D721Med (cell line): ENCODE measurements around the gene TTC38.
"Not testable (repeated sequence)": the region's sequence is repeated elsewhere in the genome, so short reads cannot be mapped to it uniquely, and the experiment has no call there.

Experiments
- DNase-seq: peaks from one replicate; pipeline ENCODE4 v3.0.0; 2011; ENCODE audit warnings: low spot score; ENCODE audit not compliant: insufficient read length
- FAIRE-seq: peaks from 2 replicates; lab custom pipeline; 2011; peaks lifted over from hg19 to GRCh38; lab: Jason Lieb, UNC
- TF ChIP-seq, protein P1 (sequence below): IDR thresholded peaks from 2 replicates; pipeline ENCODE4 v1.5.1; 2012; ENCODE audit warnings: mild to moderate bottlenecking, control low read depth; ENCODE audit not compliant: insufficient read depth; ENCODE audit errors: missing control alignments

The TTC38 gene

DNA sequence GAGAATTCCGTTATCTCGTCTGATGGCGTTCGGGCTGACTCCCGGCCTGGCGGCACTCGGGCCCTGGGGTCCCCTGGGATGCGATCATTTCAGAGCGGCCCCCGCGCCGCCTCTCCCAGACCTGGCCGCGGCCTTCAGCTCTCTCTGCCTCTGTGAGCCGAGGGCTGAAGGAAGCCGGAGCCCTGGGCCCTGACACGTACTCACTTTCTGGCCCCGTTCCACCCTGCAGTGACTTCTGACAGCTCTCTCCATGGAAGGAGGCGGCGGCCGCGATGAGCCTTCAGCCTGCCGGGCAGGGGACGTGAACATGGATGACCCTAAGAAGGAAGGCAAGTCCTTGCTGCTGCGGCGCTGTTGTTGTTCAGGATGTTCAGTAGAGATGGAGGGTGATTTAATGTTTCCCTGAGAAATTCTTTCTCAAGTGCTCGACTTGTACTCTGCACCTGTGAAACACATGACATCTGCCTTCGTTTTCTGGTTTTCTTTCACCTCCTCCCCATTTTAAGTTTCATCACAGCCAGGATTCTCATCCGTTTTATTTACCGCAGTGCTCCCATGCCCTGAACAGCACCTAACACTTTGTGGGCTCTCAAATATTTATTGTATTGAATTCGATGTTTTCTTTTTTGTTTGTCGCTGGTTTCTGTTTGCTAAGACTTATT is 29.5 kb downstream of the TTC38 start:
- DNase-seq (no peak), FAIRE-seq (no peak)
- TF ChIP-seq, protein P1, sequence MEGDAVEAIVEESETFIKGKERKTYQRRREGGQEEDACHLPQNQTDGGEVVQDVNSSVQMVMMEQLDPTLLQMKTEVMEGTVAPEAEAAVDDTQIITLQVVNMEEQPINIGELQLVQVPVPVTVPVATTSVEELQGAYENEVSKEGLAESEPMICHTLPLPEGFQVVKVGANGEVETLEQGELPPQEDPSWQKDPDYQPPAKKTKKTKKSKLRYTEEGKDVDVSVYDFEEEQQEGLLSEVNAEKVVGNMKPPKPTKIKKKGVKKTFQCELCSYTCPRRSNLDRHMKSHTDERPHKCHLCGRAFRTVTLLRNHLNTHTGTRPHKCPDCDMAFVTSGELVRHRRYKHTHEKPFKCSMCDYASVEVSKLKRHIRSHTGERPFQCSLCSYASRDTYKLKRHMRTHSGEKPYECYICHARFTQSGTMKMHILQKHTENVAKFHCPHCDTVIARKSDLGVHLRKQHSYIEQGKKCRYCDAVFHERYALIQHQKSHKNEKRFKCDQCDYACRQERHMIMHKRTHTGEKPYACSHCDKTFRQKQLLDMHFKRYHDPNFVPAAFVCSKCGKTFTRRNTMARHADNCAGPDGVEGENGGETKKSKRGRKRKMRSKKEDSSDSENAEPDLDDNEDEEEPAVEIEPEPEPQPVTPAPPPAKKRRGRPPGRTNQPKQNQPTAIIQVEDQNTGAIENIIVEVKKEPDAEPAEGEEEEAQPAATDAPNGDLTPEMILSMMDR, result no peak

DNA sequence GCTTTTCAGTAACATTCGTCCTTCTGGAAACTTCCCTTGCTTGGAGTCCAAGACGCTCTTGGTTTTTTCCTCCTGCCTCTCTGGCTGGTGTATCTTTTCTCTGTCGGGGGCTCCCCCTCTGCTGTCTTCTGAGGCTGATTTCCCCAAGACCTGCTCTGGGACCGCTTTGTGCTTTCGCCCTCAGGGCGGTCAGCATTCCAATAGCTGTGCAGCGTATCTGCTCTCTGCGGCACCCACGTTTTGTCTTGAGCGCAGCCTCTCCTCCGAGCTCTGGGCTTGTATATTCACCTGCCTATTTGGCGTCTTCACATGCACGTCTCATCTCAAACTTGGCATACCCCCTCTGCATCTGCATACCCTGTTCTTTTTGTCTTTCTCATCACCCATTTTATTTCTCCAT is 31.3 kb downstream of the TTC38 start:
- DNase-seq (no peak), FAIRE-seq (no peak)
- TF ChIP-seq, protein P1, result no peak

DNA sequence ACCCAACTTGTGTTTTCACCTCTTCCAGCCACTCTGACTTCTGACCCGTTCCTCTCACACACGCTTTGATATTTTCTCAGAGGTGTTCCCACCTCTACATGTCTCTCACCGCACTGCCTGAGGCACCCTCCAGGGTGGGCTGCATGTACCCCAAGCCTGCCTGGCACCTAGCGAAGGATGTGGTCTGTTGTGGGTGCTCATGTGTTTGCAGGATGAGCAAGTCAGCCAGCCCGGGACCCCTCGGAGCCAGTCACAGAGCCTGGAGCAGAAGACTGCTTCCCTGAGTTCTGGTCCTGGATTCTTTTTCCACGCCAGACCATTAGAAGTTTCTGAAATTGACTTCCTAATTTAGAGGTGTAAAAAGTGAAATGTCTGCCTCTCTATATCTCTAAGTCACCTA is 32.7 kb downstream of the TTC38 start:
- no peak for FAIRE-seq
- TF ChIP-seq, protein P1, result no peak
- DNase-seq, result no peak

DNA sequence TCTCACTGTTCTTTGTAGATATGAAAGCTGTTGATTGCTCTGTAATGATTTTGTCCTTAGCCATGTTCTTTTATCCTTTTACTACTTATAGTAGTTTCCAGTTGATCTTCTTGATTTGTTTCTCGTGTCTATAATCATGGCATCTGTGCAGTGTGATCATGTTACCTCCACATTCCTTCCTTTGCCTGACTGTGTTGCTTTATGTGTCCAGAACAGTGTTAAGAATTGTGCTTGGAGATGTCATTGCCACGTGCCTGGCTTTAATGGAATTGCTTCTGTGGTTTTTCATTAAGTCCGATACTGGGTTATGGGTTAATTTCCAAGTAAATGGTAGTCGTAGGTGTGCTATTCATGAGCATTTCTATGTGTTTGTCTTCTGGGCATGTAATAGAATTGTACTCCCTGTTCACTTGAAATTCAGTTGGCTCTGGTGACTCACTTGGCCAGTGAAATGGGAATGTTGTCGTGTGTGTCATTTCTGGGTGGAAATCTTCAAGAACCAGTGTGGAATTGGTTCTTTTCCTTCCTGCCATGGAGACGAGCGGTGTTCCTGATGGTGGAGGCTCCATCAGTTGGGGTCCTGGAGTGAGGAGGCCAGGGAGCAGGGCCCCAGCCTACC is 35.6 kb downstream of the TTC38 start:
- DNase-seq, result no peak
- no peak for FAIRE-seq
- TF ChIP-seq, protein P1, result no peak

DNA sequence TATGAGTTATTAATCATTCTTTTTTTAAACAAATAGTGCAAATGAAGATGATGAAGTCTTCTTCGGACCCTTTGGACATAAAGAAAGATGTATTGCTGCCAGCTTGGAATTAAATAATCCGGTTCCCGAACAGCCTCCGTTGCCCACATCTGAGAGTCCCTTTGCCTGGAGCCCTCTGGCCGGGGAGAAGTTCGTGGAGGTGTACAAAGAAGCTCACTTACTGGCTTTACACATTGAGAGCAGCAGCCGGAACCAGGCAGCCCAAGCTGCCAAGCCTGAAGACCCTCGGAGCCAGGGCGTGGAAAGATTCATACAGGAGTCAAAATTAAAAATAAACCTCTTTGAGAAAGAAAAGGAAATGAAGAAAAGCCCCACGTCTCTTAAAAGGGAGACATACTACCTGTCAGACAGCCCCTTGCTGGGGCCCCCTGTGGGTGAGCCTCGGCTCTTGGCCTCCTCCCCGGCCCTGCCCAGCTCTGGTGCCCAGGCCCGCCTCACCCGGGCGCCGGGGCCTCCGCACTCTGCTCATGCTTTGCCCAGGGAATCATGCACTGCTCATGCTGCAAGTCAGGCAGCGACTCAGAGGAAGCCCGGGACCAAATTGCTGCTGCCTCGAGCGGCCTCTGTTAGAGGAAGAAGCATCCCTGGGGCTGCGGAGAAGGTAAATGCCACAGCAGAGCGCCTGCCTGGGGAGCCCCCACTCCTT is 40.6 kb downstream of the TTC38 start:
- FAIRE-seq (no peak), DNase-seq (no peak)
- TF ChIP-seq, protein P1, result no peak

DNA sequence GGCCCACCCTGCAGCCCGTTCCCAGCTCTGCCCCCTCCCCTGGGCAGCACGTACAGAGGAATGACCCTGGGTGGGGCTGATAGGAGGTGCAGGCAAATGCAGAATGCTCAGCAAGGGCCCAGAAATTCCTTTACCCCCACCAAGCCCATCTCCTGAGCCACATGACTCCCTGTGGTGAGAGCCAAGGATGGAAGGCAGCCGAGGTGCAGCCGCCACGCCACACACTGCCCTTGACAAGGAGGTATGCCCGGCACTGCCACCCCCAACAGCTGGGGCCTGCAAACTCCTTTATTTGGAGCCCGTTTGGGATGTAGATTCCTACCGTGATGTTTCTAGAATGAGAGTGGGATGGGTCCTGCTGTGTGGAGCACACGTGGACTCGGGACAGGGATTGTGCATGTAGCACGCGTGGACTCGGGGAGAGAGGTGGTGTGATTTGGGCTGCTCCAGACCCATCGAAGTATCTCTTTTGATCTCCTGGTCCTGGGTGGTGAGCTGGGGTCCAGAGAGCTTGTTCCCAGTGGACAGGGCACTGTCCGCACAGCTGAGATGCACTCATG is 41.8 kb downstream of the TTC38 start:
- TF ChIP-seq, protein P1, result no peak
- DNase-seq, result no peak
- no peak for FAIRE-seq

GRCh38 chr22:46312056-46312455 is 44.2 kb downstream of the TTC38 start:
- no peak for DNase-seq
- TF ChIP-seq, protein P1, result no peak

DNA sequence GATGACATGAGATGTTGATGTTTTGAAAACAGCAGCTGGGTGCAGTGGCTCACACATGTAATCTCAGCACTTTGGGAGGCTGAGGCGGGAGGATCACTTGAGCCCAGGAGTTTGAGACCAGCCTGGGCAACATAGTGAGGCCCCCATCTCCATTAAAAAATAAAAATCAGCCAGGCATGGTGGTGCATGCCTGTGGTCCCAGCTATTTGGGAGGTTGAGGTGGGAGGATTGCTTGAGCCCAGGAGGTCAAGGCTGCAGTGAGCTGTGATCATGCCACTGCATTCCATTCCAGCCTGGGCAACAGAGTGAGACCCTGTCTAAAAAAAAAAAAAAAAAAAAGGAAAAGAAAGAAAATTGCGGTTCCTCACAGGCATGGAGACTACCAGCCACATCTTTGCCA is 45.0 kb downstream of the TTC38 start:
- DNase-seq, FAIRE-seq: not testable (repeated sequence)

More at GRCh38 chr22:46312056-46312455, 44.2 kb downstream of the TTC38 start:
- no peak for FAIRE-seq
